Urinary bladder (tissue), 4 donors: ENCODE data around the gene SIGLEC15. TPM values are rescaled to one million over a fixed set of nuclear protein-coding genes. Genes with fewer than 3 reads are reported as not detected.

Source experiments
- DNase-seq: peaks from one replicate; pipeline ENCODE4 v3.0.0-alpha.2; 2015; ENCODE audit errors: extremely low spot score
- H3K27ac ChIP-seq: one replicate; pipeline ENCODE4 v1.5.1; 2013; ENCODE audit warnings: low read depth, mild to moderate bottlenecking, moderate library complexity
- H3K36me3 ChIP-seq: one replicate; pipeline ENCODE4 v1.6.1; 2013; ENCODE audit warnings: mild to moderate bottlenecking, moderate library complexity; ENCODE audit not compliant: insufficient read depth
- H3K4me1 ChIP-seq: one replicate; pipeline ENCODE4 v1.6.1; 2013; ENCODE audit warnings: mild to moderate bottlenecking, moderate library complexity; ENCODE audit not compliant: insufficient read depth
- H3K4me3 ChIP-seq: one replicate; pipeline ENCODE4 v1.5.1; 2013; ENCODE audit warnings: low read depth, low read length
- WGBS: extraction: QIAGEN DNeasy Blood & Tissue Kit; methylation state at CpG from one replicate; pipeline ENCODE4 v1.1.7; 2013; 5-methylcytosine and 5-hydroxymethylcytosine counted together
- polyA plus RNA-seq: library from polyadenylated mRNA; stranded (reverse); fragments of 200-250 nt; gene quantifications from one replicate; pipeline ENCODE4 v1.2.3, GENCODE V29; 2013
- small RNA-seq: library from RNA; depleted of rRNA; stranded (forward); fragments of <200 nt; gene quantifications from one replicate; pipeline ENCODE3, GENCODE V24; 2014
- total RNA-seq: library from RNA; depleted of rRNA; stranded (reverse); fragments of >200 nt; gene quantifications from one replicate; pipeline ENCODE4 v1.2.3, GENCODE V29; 2014
- donor health status: healthy with polysubstance abuse.
- donor health status: healthy.

SIGLEC15 gene
- total and polyA plus RNA-seq, 2 donors = 1.3 to 2.3 TPM

DNA sequence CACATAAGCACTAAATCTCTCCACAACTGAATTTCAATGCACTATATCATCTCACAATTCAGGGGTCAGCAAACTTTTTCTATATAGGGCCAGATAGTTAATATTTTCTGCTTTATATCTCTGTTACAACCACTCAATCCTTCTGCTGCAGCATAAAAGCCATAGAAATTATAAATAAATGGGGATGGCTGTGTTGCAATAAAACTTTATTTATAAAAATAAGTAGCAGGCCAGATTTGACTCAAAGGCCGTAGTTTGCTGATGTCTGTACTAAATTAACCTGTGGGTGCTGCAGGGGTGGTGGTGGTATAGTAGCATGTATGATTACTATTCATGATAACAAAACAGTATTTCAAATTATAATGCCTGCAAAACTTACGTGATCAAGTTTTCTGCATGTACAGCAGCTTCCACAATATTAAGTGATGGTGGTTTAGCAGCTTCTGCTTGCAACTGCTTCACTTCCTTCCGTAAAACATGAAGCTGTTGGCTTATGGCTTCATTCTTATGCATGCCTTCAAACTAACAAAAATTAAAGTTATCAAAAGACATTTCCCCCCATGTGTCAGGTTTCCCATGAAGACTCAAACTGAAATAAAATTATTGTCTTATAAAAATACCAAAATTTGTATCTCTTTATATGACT, 64.1 kb downstream of the SIGLEC15 start:
- no peak for DNase-seq
- no peak overlapping the region for H3K4me3 ChIP-seq
- H3K36me3 ChIP-seq = no peaks in the 10 kb centered on the region
- H3K27ac ChIP-seq = no peak overlapping the region
- WGBS = 93% methylated on average over 3 of the region's 3 CpGs
- H3K4me1 ChIP-seq = no peaks in the 10 kb centered on the region

DNA sequence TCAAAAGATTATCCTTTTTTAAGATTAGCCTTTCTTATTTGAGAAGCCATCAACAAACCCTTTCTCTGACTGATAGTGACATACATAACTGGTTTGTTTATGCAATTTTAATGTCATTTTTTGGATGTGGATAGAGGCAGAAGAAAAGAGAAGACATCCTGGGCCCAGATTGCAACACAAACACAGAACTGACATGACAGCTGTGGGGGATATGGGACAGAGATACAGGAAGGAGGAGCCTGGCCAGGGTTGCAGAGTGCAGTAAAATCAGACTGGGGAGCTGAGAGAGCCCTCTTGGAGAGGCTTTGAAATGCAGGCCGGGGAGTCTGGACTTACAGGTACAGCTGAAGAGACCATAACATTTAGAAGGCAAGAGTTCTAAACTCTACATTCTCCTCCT, 65.1 kb downstream of the SIGLEC15 start:
- Histone ChIP-seq H3K4me3 (no peak overlapping the region), H3K36me3 (no peaks in the 10 kb centered on the region), H3K27ac (no peak overlapping the region), H3K4me1 (no peaks in the 10 kb centered on the region)
- DNase-seq = no peak
- 65% methylated on average over 1 of the region's 1 CpG for WGBS

DNA sequence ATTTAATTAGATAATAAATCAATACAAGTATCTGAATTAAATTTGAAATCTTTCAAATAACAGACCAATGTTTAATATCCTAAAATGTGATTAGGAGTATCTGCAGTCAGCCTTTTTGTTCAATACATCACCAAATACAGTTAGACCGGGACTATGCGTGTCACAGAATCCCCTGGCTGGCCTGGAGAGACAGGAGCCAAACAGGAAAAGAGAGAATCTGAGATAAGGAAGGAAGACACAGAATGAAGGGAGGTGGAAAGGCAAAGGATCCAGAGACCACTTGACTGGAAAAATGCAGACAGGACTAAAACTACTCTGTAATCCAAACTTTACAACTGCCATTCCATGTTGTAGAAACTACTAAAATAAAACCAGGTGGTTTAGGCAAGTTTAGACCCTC, 66.3 kb downstream of the SIGLEC15 start:
- H3K36me3 ChIP-seq = no peaks in the 10 kb centered on the region
- 79% methylated on average over 2 of the region's 2 CpGs for WGBS

More for the DNA sequence above, 66.3 kb downstream of the SIGLEC15 start:
- H3K27ac ChIP-seq = no peak overlapping the region
- DNase-seq = no peak
- H3K4me3 ChIP-seq = no peak overlapping the region
- no peaks in the 10 kb centered on the region for H3K4me1 ChIP-seq

Small RNA genes within 50 kb of the gene (small RNA-seq; reads per million reads assigned to genes)
- not detected for gene AC087685.1

Other genes starting within 250 kb of the SIGLEC15 start
- 0.32 TPM for gene SLC14A2, start 210.2 kb upstream of the SIGLEC15 start, total RNA-seq
- gene SLC14A2, start 210.2 kb upstream of the SIGLEC15 start, polyA plus RNA-seq = not detected
- gene SLC14A1, start 101.5 kb upstream of the SIGLEC15 start, total RNA-seq = 102 TPM
- 23.5 TPM for gene SLC14A1, start 101.5 kb upstream of the SIGLEC15 start, polyA plus RNA-seq
- gene EPG5, start 141.7 kb downstream of the SIGLEC15 start, total RNA-seq = 39.8 TPM
- gene EPG5, start 141.7 kb downstream of the SIGLEC15 start, polyA plus RNA-seq = 6.8 TPM
- 7.2 TPM for gene PSTPIP2, start 246.6 kb downstream of the SIGLEC15 start, total RNA-seq
- gene PSTPIP2, start 246.6 kb downstream of the SIGLEC15 start, polyA plus RNA-seq = 4.7 TPM